Activated naive CD4-positive, alpha-beta T cell treated with anti-CD3 and anti-CD28 coated beads, Interleukin-2, amount 50 U/mL, for 72 hours (primary cell): ENCODE data around the gene ZNF410. TPM values are rescaled to one million over a fixed set of nuclear protein-coding genes. Genes with fewer than 3 reads are reported as not detected.
"Not testable (repeated sequence)": the region's sequence is repeated elsewhere in the genome, so short reads cannot be mapped to it uniquely, and the experiment has no call there.

ENCODE experiments used
- ATAC-seq, 2 donors: fragments of 150-1000 bp; cut with Tn5 transposase; 2 replicates each; pipeline ENCODE4 v1.10.0; 2021; ENCODE audit warnings: mild to moderate bottlenecking in 2 of 2, moderate library complexity in 2 of 2
- DNase-seq, 2 donors: peaks; one replicate each; pipeline ENCODE4 v3.0.0; 2021 to 2022; ENCODE audit warnings: low spot score in 2 of 2
- H3K27ac Mint-ChIP-seq, 2 donors: one replicate each; pipeline ENCODE4 v1.8.0; 2022; ENCODE audit warnings: mild to moderate bottlenecking in 2 of 2, mixed read lengths in 2 of 2
- H3K36me3 Mint-ChIP-seq, 2 donors: one replicate each; pipeline ENCODE4 v1.8.0; 2022; ENCODE audit warnings: mixed read lengths in 2 of 2
- H3K9me3 Mint-ChIP-seq, 2 donors: one replicate each; pipeline ENCODE4 v1.8.0; 2022; ENCODE audit warnings: mixed read lengths in 2 of 2
- total RNA-seq, 2 donors: library from RNA; stranded (reverse); gene quantifications; one replicate each; pipeline ENCODE4 v1.2.3, GENCODE V29; 2022

The ZNF410 gene
- 10 to 100 TPM; 52.9 to 98.7 TPM for total RNA-seq

GRCh38 chr14:73886449-73887317 is at the start of gene ZNF410:
ZNF410 (plus strand) TSS chr14:73886859; CDS start chr14:73892176, 5,317 bp downstream.
- peak; percentile 99 to 100 for ATAC-seq
- H3K27ac Mint-ChIP-seq: peak within 1 kb of the TSS; percentile 98 to 99
- H3K36me3 Mint-ChIP-seq: peaks cover 25 to 33% of the 10 kb centered on the region in 2 donors
- H3K9me3 Mint-ChIP-seq: no peaks in the 10 kb centered on the region
- DNase-seq: peak; percentile 87 to 98

- not testable (repeated sequence) for ATAC-seq, H3K27ac Mint-ChIP-seq
These were observed 48.2 kb upstream of the ZNF410 start for GRCh38 chr14:73838293-73839034.

GRCh38 chr14:73842201-73842600 is 44.5 kb upstream of the ZNF410 start:
- H3K36me3 Mint-ChIP-seq: no peaks in the 10 kb centered on the region
- no peaks in the 10 kb centered on the region for H3K9me3 Mint-ChIP-seq
- DNase-seq (no peak), ATAC-seq (no peak)
- H3K27ac Mint-ChIP-seq: no peak overlapping the region

More at GRCh38 chr14:73838293-73839034, 48.2 kb upstream of the ZNF410 start:
- not testable (repeated sequence) for DNase-seq, H3K9me3 Mint-ChIP-seq, H3K36me3 Mint-ChIP-seq

GRCh38 chr14:73842851-73843250 is 43.8 kb upstream of the ZNF410 start:
- DNase-seq (no peak), ATAC-seq (no peak)
- no peaks in the 10 kb centered on the region for H3K36me3 Mint-ChIP-seq
- no peak overlapping the region for H3K27ac Mint-ChIP-seq
- no peaks in the 10 kb centered on the region for H3K9me3 Mint-ChIP-seq

GRCh38 chr14:73843296-73843695 is 43.4 kb upstream of the ZNF410 start:
- no peaks in the 10 kb centered on the region for H3K36me3 Mint-ChIP-seq
- DNase-seq (no peak), ATAC-seq (no peak)
- H3K9me3 Mint-ChIP-seq: no peaks in the 10 kb centered on the region
- H3K27ac Mint-ChIP-seq: peak overlapping the region in 1 of 2 donors; percentile 90

GRCh38 chr14:73846947-73847346 is 39.7 kb upstream of the ZNF410 start:
- Mint-ChIP-seq H3K27ac (no peak overlapping the region), H3K36me3 (peaks cover 0 to 6% of the 10 kb centered on the region in 2 donors), H3K9me3 (no peaks in the 10 kb centered on the region)
- DNase-seq: no peak
- no peak for ATAC-seq

- Mint-ChIP-seq H3K36me3 (peaks cover 0 to 13% of the 10 kb centered on the region in 2 donors), H3K27ac (peak overlapping the region; percentile 99 to 100), H3K9me3 (no peaks in the 10 kb centered on the region)
- DNase-seq: no peak
- no peak for ATAC-seq
These were observed 35.7 kb upstream of the ZNF410 start for GRCh38 chr14:73851000-73851399.

GRCh38 chr14:73851567-73852382 is 34.9 kb upstream of the ZNF410 start, which contains the start of gene PTGR2:
PTGR2 (plus strand) TSS chr14:73851831; CDS start chr14:73858863, 7,032 bp downstream.
- Mint-ChIP-seq H3K9me3 (no peaks in the 10 kb centered on the region), H3K36me3 (peaks cover 0 to 13% of the 10 kb centered on the region in 2 donors), H3K27ac (peak within 1 kb of the TSS; percentile 99 to 100)
- DNase-seq (peak; percentile 85 to 90), ATAC-seq (peak; percentile 97 to 98)

- DNase-seq: no peak
- Mint-ChIP-seq H3K36me3 (no peaks in the 10 kb centered on the region), H3K9me3 (no peaks in the 10 kb centered on the region), H3K27ac (no peak overlapping the region)
- no peak for ATAC-seq
These were observed 27.5 kb upstream of the ZNF410 start for GRCh38 chr14:73859145-73859544.

- DNase-seq (no peak), ATAC-seq (no peak)
- H3K27ac Mint-ChIP-seq: no peak overlapping the region
- no peaks in the 10 kb centered on the region for H3K9me3 Mint-ChIP-seq
- no peaks in the 10 kb centered on the region for H3K36me3 Mint-ChIP-seq
These were observed 25.6 kb upstream of the ZNF410 start for GRCh38 chr14:73861073-73861472.

GRCh38 chr14:73862480-73862879 is 24.2 kb upstream of the ZNF410 start:
- Mint-ChIP-seq H3K36me3 (no peaks in the 10 kb centered on the region), H3K9me3 (no peaks in the 10 kb centered on the region), H3K27ac (no peak overlapping the region)
- ATAC-seq (no peak), DNase-seq (no peak)

GRCh38 chr14:73863209-73863608 is 23.4 kb upstream of the ZNF410 start:
- Mint-ChIP-seq H3K9me3 (no peaks in the 10 kb centered on the region), H3K27ac (no peak overlapping the region), H3K36me3 (no peaks in the 10 kb centered on the region)
- DNase-seq (no peak), ATAC-seq (no peak)

GRCh38 chr14:73865534-73866113 is 21.0 kb upstream of the ZNF410 start:
- DNase-seq (no peak), ATAC-seq (no peak)
- H3K27ac Mint-ChIP-seq: no peak overlapping the region
- H3K36me3 Mint-ChIP-seq: no peaks in the 10 kb centered on the region
- H3K9me3 Mint-ChIP-seq: no peaks in the 10 kb centered on the region

GRCh38 chr14:73869754-73870153 is 16.9 kb upstream of the ZNF410 start:
- not testable (repeated sequence) for ATAC-seq, H3K9me3 Mint-ChIP-seq, H3K27ac Mint-ChIP-seq, H3K36me3 Mint-ChIP-seq, DNase-seq

GRCh38 chr14:73870525-73871235 is 16.0 kb upstream of the ZNF410 start:
- ATAC-seq (no peak), DNase-seq (no peak)
- Mint-ChIP-seq H3K9me3 (no peaks in the 10 kb centered on the region), H3K27ac (no peak overlapping the region), H3K36me3 (no peaks in the 10 kb centered on the region)

GRCh38 chr14:73873660-73874059 is 13.0 kb upstream of the ZNF410 start:
- DNase-seq (no peak), ATAC-seq (no peak)
- Mint-ChIP-seq H3K27ac (no peak overlapping the region), H3K36me3 (no peaks in the 10 kb centered on the region), H3K9me3 (no peaks in the 10 kb centered on the region)
